Activated CD4-positive, alpha-beta T cell treated with anti-CD3 and anti-CD28 coated beads, Interleukin-2, amount 10 ng/mL, durations not matched to agents 24 days and 14 days (primary cell): ENCODE results near the gene LRP1B. TPM values are rescaled to one million over a fixed set of nuclear protein-coding genes. Genes with fewer than 3 reads are reported as not detected.
"Not testable (repeated sequence)": the region's sequence is repeated elsewhere in the genome, so short reads cannot be mapped to it uniquely, and the experiment has no call there.

ENCODE experiments used
- DNase-seq: peaks from one replicate; pipeline ENCODE4 v3.0.0; 2022
- H3K27ac Mint-ChIP-seq: one replicate; pipeline ENCODE4 v1.8.0; 2022; ENCODE audit warnings: mild to moderate bottlenecking, mixed read lengths
- H3K27me3 Mint-ChIP-seq: one replicate; pipeline ENCODE4 v1.8.0; 2022; ENCODE audit warnings: mixed read lengths
- H3K36me3 Mint-ChIP-seq: one replicate; pipeline ENCODE4 v1.8.0; 2022; ENCODE audit warnings: low read depth, mild to moderate bottlenecking, mixed read lengths
- H3K4me1 Mint-ChIP-seq: one replicate; pipeline ENCODE4 v1.8.0; 2021; ENCODE audit warnings: mixed read lengths
- H3K4me3 Mint-ChIP-seq: one replicate; pipeline ENCODE4 v1.8.0; 2022; ENCODE audit warnings: mild to moderate bottlenecking, moderate library complexity, mixed read lengths
- H3K9me3 Mint-ChIP-seq: one replicate; pipeline ENCODE4 v1.8.0; 2021; ENCODE audit warnings: mixed read lengths
- intact Hi-C: fragments of 100-400 bp; cut with micrococcal nuclease; formaldehyde crosslinking; loops from one replicate; pipeline ENCODE4 v1.15.1; 2023
- total RNA-seq: library from RNA; stranded (reverse); gene quantifications from 2 replicates; pipeline ENCODE4 v1.2.3, GENCODE V29; 2022

LRP1B gene
- total RNA-seq, 1 donor from 2014 or later: not detected

DNA sequence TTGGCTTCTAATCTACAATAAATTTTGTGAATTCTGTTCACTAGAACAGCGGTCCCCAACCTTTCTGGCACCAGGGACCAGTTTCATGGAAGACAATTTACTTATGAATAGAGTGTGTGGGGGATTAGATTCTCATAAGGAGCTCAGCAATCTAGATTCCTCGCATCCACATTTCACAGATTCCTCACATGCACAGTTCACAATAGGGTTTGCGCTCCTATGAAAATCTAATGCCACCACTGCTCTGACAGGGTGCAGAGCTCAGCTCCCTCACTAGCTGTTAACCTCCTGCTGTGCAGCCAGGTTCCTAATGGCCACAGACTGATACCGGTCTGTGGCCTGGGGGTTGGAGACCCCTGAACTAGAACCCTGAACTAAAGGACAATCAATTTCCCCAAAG is 1782.0 kb downstream of the LRP1B start:
- Mint-ChIP-seq H3K9me3 (no peaks in the 10 kb centered on the region), H3K4me1 (no peaks in the 10 kb centered on the region), H3K4me3 (no peak overlapping the region), H3K27ac (no peak overlapping the region), H3K36me3 (no peaks in the 10 kb centered on the region), H3K27me3 (no peaks in the 10 kb centered on the region)
- intact Hi-C loops: no loop called here
- no peak for DNase-seq

DNA sequence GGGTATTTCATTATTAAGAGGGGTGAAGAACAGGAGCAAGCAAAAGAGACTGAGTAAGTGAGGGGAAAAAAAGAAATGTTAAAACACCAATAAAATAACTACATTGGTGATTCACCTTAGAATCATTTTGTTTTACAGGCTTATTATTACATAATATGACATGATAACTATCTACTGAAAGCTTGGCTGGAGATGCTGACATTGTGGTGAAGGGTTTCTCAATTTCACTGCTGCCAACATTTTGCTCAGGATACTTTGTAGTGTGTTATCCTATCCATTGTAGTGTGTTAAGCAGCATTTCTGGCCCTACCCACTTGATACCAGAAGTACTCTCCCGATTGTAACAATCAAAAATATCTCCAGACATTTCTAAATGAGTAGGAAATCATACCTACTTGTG is 1786.0 kb downstream of the LRP1B start:
- no peak overlapping the region for H3K27ac Mint-ChIP-seq

DNA sequence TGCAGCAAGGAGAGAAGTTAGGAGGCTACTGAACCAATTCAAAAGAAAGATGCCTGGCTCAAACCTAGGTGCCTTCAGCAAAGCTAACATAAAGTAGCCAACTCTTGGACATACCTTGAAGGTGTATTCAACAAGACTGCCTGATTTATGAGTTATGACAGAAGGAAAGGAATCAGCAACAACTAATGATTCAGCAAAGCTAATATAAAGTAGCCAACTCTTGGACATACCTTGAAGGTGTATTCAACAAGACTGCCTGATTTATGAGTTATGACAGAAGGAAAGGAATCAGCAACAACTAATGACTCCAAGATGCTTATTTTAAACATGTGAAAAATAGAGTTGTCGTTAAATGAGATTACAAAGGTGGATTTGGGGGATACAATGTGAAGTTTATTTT is 1786.5 kb downstream of the LRP1B start:
- H3K9me3 Mint-ChIP-seq, intact Hi-C loops, H3K27me3 Mint-ChIP-seq, H3K27ac Mint-ChIP-seq, H3K36me3 Mint-ChIP-seq, DNase-seq, H3K4me3 Mint-ChIP-seq, H3K4me1 Mint-ChIP-seq: not testable (repeated sequence)

More for the DNA sequence above, 1786.0 kb downstream of the LRP1B start:
- H3K27me3 Mint-ChIP-seq: no peaks in the 10 kb centered on the region
- no peaks in the 10 kb centered on the region for H3K9me3 Mint-ChIP-seq
- no peaks in the 10 kb centered on the region for H3K36me3 Mint-ChIP-seq
- DNase-seq: no peak
- H3K4me1 Mint-ChIP-seq: no peaks in the 10 kb centered on the region
- no peak overlapping the region for H3K4me3 Mint-ChIP-seq
- intact Hi-C loops: no loop called here

DNA sequence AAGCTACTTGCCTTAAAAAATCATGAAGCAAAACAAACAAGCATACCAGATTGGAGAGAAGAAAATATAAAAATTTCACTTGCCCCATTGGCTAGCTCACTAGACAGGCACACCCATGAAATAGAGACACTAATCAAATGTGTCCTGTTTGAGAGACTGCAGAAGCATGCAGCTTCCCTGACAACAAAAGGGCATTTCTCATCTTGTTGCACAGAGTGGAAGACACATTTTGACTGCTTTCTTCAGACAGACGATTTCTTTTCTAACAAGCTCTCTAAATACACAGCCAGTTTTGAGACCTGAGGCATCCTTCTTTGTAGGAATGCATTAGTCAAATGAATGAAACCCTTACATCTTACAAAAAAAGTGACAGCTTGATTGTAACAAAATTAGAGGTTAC is 1792.0 kb downstream of the LRP1B start:
- intact Hi-C loops: no loop called here
- no peaks in the 10 kb centered on the region for H3K27me3 Mint-ChIP-seq
- H3K27ac Mint-ChIP-seq: no peak overlapping the region
- H3K36me3 Mint-ChIP-seq: no peaks in the 10 kb centered on the region
- H3K4me3 Mint-ChIP-seq: no peak overlapping the region
- DNase-seq: no peak
- no peaks in the 10 kb centered on the region for H3K4me1 Mint-ChIP-seq
- no peaks in the 10 kb centered on the region for H3K9me3 Mint-ChIP-seq

DNA sequence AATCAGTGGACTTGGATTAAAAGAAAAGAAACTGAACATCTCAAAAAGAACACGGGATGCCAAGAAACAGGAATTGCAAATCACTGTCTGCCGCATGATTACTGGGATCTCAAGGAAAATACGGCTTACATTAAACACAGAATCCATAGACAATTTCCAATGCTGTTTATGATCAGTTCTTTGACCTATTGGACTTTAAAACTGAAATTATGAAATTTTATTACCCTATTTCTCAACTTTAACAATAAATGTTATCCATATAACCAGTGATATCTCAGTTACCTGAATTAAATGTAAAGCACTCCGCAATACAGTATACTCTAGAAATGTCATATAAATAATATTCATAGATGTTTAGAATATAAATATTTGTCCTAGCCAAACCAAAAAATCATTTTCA is 1793.8 kb downstream of the LRP1B start:
- no peaks in the 10 kb centered on the region for H3K4me1 Mint-ChIP-seq
- no peak overlapping the region for H3K4me3 Mint-ChIP-seq
- intact Hi-C loops: no loop called here
- no peak overlapping the region for H3K27ac Mint-ChIP-seq
- H3K27me3 Mint-ChIP-seq: no peaks in the 10 kb centered on the region
- H3K9me3 Mint-ChIP-seq: no peaks in the 10 kb centered on the region
- no peaks in the 10 kb centered on the region for H3K36me3 Mint-ChIP-seq
- DNase-seq: no peak

GRCh38 chr2:140316345-140316744 is 1814.5 kb downstream of the LRP1B start:
- Mint-ChIP-seq H3K4me1 (no peaks in the 10 kb centered on the region), H3K27me3 (no peaks in the 10 kb centered on the region), H3K9me3 (no peaks in the 10 kb centered on the region), H3K27ac (no peak overlapping the region), H3K4me3 (no peak overlapping the region), H3K36me3 (no peaks in the 10 kb centered on the region)
- intact Hi-C loops: no loop called here
- no peak for DNase-seq

- intact Hi-C loops: no loop called here
- H3K4me1 Mint-ChIP-seq: no peaks in the 10 kb centered on the region
- no peak overlapping the region for H3K4me3 Mint-ChIP-seq
- no peaks in the 10 kb centered on the region for H3K9me3 Mint-ChIP-seq
- DNase-seq: no peak
- H3K27me3 Mint-ChIP-seq: no peaks in the 10 kb centered on the region
- H3K36me3 Mint-ChIP-seq: no peaks in the 10 kb centered on the region
- H3K27ac Mint-ChIP-seq: no peak overlapping the region
Observed at GRCh38 chr2:140311905-140312304, 1818.9 kb downstream of the LRP1B start.

DNA sequence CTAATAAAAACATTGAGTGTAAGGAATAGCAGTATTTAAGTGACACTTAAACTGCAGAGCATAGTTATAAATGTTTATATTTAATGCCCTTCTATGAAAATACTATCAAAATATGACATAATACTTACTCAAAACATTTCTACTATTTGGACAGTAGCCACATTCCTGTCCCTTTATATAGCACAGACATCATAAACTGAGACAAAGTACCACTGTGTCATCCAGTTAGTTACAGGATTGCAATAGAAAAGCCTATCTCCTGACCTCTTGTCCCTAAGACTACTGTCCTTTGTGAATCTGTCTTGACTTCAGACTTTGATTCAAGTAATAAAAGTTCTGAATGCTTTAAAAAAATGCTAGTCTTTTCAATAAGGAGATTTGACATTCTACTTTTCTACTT is 1822.1 kb downstream of the LRP1B start:
- Mint-ChIP-seq H3K4me1 (no peaks in the 10 kb centered on the region), H3K36me3 (no peaks in the 10 kb centered on the region), H3K27me3 (no peaks in the 10 kb centered on the region), H3K27ac (no peak overlapping the region), H3K9me3 (no peaks in the 10 kb centered on the region), H3K4me3 (no peak overlapping the region)
- intact Hi-C loops: no loop called here
- no peak for DNase-seq

GRCh38 chr2:140307532-140307931 is 1823.3 kb downstream of the LRP1B start:
- H3K27me3 Mint-ChIP-seq: no peaks in the 10 kb centered on the region
- intact Hi-C loops: no loop called here
- DNase-seq: no peak
- no peak overlapping the region for H3K27ac Mint-ChIP-seq
- H3K4me1 Mint-ChIP-seq: no peaks in the 10 kb centered on the region
- no peak overlapping the region for H3K4me3 Mint-ChIP-seq
- no peaks in the 10 kb centered on the region for H3K9me3 Mint-ChIP-seq
- H3K36me3 Mint-ChIP-seq: no peaks in the 10 kb centered on the region

- H3K27me3 Mint-ChIP-seq: no peaks in the 10 kb centered on the region
- intact Hi-C loops: no loop called here
- no peak overlapping the region for H3K4me3 Mint-ChIP-seq
- H3K36me3 Mint-ChIP-seq: no peaks in the 10 kb centered on the region
- H3K27ac Mint-ChIP-seq: no peak overlapping the region
- H3K9me3 Mint-ChIP-seq: peaks cover 5% of the 10 kb centered on the region
- H3K4me1 Mint-ChIP-seq: no peaks in the 10 kb centered on the region
- no peak for DNase-seq
Observed at GRCh38 chr2:140295767-140296166, 1835.0 kb downstream of the LRP1B start.

- Mint-ChIP-seq H3K4me1 (no peaks in the 10 kb centered on the region), H3K36me3 (no peaks in the 10 kb centered on the region), H3K9me3 (peaks cover 3% of the 10 kb centered on the region), H3K27ac (no peak overlapping the region), H3K4me3 (no peak overlapping the region), H3K27me3 (no peaks in the 10 kb centered on the region)
- no peak for DNase-seq
- intact Hi-C loops: no loop called here
Observed at GRCh38 chr2:140288726-140289125, 1842.1 kb downstream of the LRP1B start.

DNA sequence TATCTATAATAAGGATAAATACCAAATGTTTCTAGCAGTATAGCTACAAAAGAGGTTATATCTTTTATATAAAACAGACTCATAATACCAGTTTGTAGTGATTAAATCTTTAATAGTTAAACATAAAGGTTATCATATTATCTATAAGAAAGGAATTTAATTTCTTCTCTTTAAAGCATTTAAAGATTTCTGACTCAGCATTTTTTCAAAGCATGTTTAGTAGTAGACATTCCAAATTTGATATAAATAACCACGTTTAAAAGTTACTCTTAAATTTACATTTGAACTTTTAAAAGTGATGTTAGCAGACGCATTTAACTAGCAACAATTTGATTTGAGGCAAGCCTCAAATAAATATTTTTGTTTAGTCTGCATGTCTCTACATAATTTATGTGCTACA is 1842.6 kb downstream of the LRP1B start:
- Mint-ChIP-seq H3K27ac (no peak overlapping the region), H3K9me3 (peaks cover 3% of the 10 kb centered on the region), H3K27me3 (no peaks in the 10 kb centered on the region), H3K4me3 (no peak overlapping the region), H3K4me1 (no peaks in the 10 kb centered on the region), H3K36me3 (no peaks in the 10 kb centered on the region)
- intact Hi-C loops: no loop called here
- no peak for DNase-seq

- Mint-ChIP-seq H3K36me3 (no peaks in the 10 kb centered on the region), H3K27me3 (no peaks in the 10 kb centered on the region), H3K9me3 (peaks cover 3% of the 10 kb centered on the region), H3K4me1 (no peaks in the 10 kb centered on the region), H3K4me3 (no peak overlapping the region), H3K27ac (no peak overlapping the region)
- intact Hi-C loops: no loop called here
- no peak for DNase-seq
Observed at GRCh38 chr2:140286377-140286776, 1844.4 kb downstream of the LRP1B start.

- H3K9me3 Mint-ChIP-seq, intact Hi-C loops, H3K27ac Mint-ChIP-seq, H3K4me3 Mint-ChIP-seq, H3K27me3 Mint-ChIP-seq, DNase-seq, H3K36me3 Mint-ChIP-seq, H3K4me1 Mint-ChIP-seq: not testable (repeated sequence)
Observed at GRCh38 chr2:140277344-140277743, 1853.5 kb downstream of the LRP1B start.

DNA sequence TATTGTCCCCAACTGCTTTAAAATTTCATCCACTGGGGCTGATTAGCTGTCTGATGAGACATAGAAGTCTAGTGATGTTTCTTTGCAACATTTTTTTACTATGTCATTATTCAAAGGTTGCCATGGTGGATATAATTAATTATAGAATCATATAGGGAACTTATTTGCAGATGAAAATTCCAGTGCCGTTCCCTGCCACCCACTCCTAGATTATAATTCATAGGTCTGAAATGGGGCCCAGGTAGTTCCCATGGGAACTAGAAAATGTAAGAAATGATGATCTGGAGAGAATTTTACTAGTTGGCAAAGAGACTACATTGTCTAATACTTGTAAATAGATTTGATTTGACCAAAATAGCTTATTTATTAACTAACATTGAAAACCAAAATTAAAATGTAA is 1854.2 kb downstream of the LRP1B start:
- Mint-ChIP-seq H3K36me3 (no peaks in the 10 kb centered on the region), H3K4me1 (no peaks in the 10 kb centered on the region), H3K27ac (no peak overlapping the region), H3K9me3 (no peaks in the 10 kb centered on the region), H3K27me3 (no peaks in the 10 kb centered on the region), H3K4me3 (no peak overlapping the region)
- DNase-seq: no peak
- intact Hi-C loops: no loop called here
